Parathyroid adenoma (tissue), 2 donors: Measurements from ENCODE around the gene IL13RA2.

Experiments used
- H2AFZ ChIP-seq: fragments of 300-600 bp; sonication (generic); one replicate; pipeline ENCODE4 v1.7.0; 2017; ENCODE audit warnings: antibody characterized with exemption, mild to moderate bottlenecking
- H3K27ac ChIP-seq: fragments of 300-600 bp; sonication (generic); one replicate; pipeline ENCODE4 v1.7.0; 2017
- H3K27me3 ChIP-seq: fragments of 300-600 bp; sonication (generic); one replicate; pipeline ENCODE4 v1.7.0; 2017; ENCODE audit warnings: low read length; ENCODE audit not compliant: control insufficient read depth, insufficient read depth
- H3K36me3 ChIP-seq: fragments of 300-600 bp; sonication (generic); one replicate; pipeline ENCODE4 v1.7.0; 2017; ENCODE audit warnings: low read length; ENCODE audit not compliant: control insufficient read depth, insufficient read depth
- H3K4me1 ChIP-seq: fragments of 300-600 bp; sonication (generic); one replicate; pipeline ENCODE4 v1.7.0; 2017; ENCODE audit warnings: control low read depth
- H3K4me2 ChIP-seq: fragments of 300-600 bp; sonication (generic); one replicate; pipeline ENCODE4 v1.7.0; 2017; ENCODE audit warnings: low read length
- H3K4me3 ChIP-seq: fragments of 300-600 bp; sonication (generic); one replicate; pipeline ENCODE4 v1.7.0; 2017; ENCODE audit warnings: low read depth, low read length
- H3K79me2 ChIP-seq: fragments of 300-600 bp; sonication (generic); one replicate; pipeline ENCODE4 v1.7.0; 2017; ENCODE audit warnings: control low read depth
- H3K9ac ChIP-seq: fragments of 300-600 bp; sonication (generic); one replicate; pipeline ENCODE4 v1.7.0; 2017; ENCODE audit warnings: mild to moderate bottlenecking
- H3K9me3 ChIP-seq: fragments of 300-600 bp; sonication (generic); one replicate; pipeline ENCODE4 v1.7.0; 2017; ENCODE audit warnings: low read length; ENCODE audit not compliant: control insufficient read depth
- CTCF ChIP-seq: fragments of 300-600 bp; sonication (generic); IDR thresholded peaks from one replicate; pipeline ENCODE4 v1.7.0; 2017; ENCODE audit warnings: antibody characterized with exemption, mild to moderate bottlenecking
- donor health status: primary hyperparathyroidism.

Gene IL13RA2

DNA sequence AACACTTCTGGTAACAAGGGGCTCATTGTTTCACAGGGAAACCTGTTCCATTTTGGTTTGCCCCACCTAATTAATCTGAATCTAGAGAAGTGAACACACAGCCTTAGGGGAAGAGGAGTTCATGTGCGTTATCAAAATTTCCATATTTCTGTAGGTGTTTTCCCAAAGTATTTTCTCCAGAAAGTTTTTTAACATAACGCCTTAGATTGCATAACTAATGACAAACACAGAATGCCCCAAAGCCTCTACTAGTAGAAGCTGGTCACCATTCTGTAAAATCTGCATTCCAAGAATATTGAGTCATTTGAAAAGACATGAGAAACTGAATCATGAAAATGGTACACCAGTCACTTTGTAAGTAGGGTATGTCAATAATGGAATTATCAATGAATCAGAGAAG lies 41.1 kb downstream of the IL13RA2 start:
- TF ChIP-seq CTCF: no peak
- H3K79me2 ChIP-seq: no peaks in the 10 kb centered on the region
- no peak overlapping the region for H3K27ac ChIP-seq
- H3K27me3 ChIP-seq: no peaks in the 10 kb centered on the region
- no peaks in the 10 kb centered on the region for H3K36me3 ChIP-seq
- no peaks in the 10 kb centered on the region for H3K9me3 ChIP-seq
- H3K4me1 ChIP-seq: no peaks in the 10 kb centered on the region
- H2AFZ ChIP-seq: no peak overlapping the region
- H3K4me3 ChIP-seq: no peak overlapping the region
- no peak overlapping the region for H3K9ac ChIP-seq
- H3K4me2 ChIP-seq: no peak overlapping the region

- H3K4me2 ChIP-seq: no peak overlapping the region
- H3K9me3 ChIP-seq: no peaks in the 10 kb centered on the region
- no peaks in the 10 kb centered on the region for H3K36me3 ChIP-seq
- TF ChIP-seq CTCF: no peak
- H3K27ac ChIP-seq: no peak overlapping the region
- no peak overlapping the region for H3K9ac ChIP-seq
- H3K4me1 ChIP-seq: no peaks in the 10 kb centered on the region
- no peaks in the 10 kb centered on the region for H3K79me2 ChIP-seq
- H3K4me3 ChIP-seq: no peak overlapping the region
- H3K27me3 ChIP-seq: no peaks in the 10 kb centered on the region
- H2AFZ ChIP-seq: no peak overlapping the region
These were observed 44.4 kb downstream of the IL13RA2 start for GRCh38 chrX:114973013-114973412.

GRCh38 chrX:114970806-114971205 lies 46.6 kb downstream of the IL13RA2 start:
- Histone ChIP-seq H2AFZ (no peak overlapping the region), H3K79me2 (no peaks in the 10 kb centered on the region), H3K4me3 (no peak overlapping the region), H3K27me3 (no peaks in the 10 kb centered on the region), H3K4me2 (no peak overlapping the region), H3K36me3 (no peaks in the 10 kb centered on the region), H3K9ac (no peak overlapping the region), H3K4me1 (no peaks in the 10 kb centered on the region), H3K27ac (no peak overlapping the region), H3K9me3 (no peaks in the 10 kb centered on the region)
- TF ChIP-seq CTCF: no peak

- Histone ChIP-seq H3K27ac (no peak overlapping the region), H3K36me3 (no peaks in the 10 kb centered on the region), H3K27me3 (no peaks in the 10 kb centered on the region), H3K9ac (no peak overlapping the region), H3K4me3 (no peak overlapping the region), H3K9me3 (no peaks in the 10 kb centered on the region), H2AFZ (no peak overlapping the region), H3K79me2 (no peaks in the 10 kb centered on the region), H3K4me2 (no peak overlapping the region), H3K4me1 (no peaks in the 10 kb centered on the region)
- TF ChIP-seq CTCF: no peak
These were observed 53.0 kb downstream of the IL13RA2 start for GRCh38 chrX:114964374-114964773.

- no peaks in the 10 kb centered on the region for H3K79me2 ChIP-seq
- H3K27me3 ChIP-seq: no peaks in the 10 kb centered on the region
- no peaks in the 10 kb centered on the region for H3K4me1 ChIP-seq
- TF ChIP-seq CTCF: no peak
- no peaks in the 10 kb centered on the region for H3K36me3 ChIP-seq
- H3K9me3 ChIP-seq: no peaks in the 10 kb centered on the region
- H3K4me3 ChIP-seq: no peak overlapping the region
- H2AFZ ChIP-seq: no peak overlapping the region
- no peak overlapping the region for H3K27ac ChIP-seq
- no peak overlapping the region for H3K4me2 ChIP-seq
- no peak overlapping the region for H3K9ac ChIP-seq
These were observed 55.2 kb downstream of the IL13RA2 start for GRCh38 chrX:114962209-114962608.
